Adrenal gland (tissue), 12 donors: Measurements from ENCODE around the gene CDH4. TPM values are rescaled to one million over a fixed set of nuclear protein-coding genes. Genes with fewer than 3 reads are reported as not detected.

Source experiments
- DNase-seq, 7 donors: peaks; one replicate each; pipeline ENCODE4 v3.0.0-alpha.2; 2019 to 2020
- H3K27ac ChIP-seq, 5 donors: fragments of 200-600 bp; sonication (generic) in 4 of 5; 1 replicate in 3 of 5; 2 replicates in 2 of 5; pipeline versions ENCODE4 v1.5.1 to v1.8.0; 2016 to 2020; ENCODE audit warnings: mild to moderate bottlenecking in 1 of 5
- H3K27me3 ChIP-seq: fragments of 200-600 bp; 2 replicates; pipeline ENCODE4 v1.8.0; 2021
- H3K36me3 ChIP-seq, 2 donors: fragments of 200-600 bp; replicated peaks in 1 of 2; 1 replicate in 1 of 2; 2 replicates in 1 of 2; pipeline versions ENCODE4 v1.5.1 to v1.8.0; 2018 to 2022
- H3K4me1 ChIP-seq, 2 donors: fragments of 200-600 bp; replicated peaks in 1 of 2; 1 replicate in 1 of 2; 2 replicates in 1 of 2; pipeline versions ENCODE4 v1.5.1 to v1.8.0; 2018 to 2021
- H3K4me3 ChIP-seq, 4 donors: fragments of 200-600 bp; sonication (generic) in 3 of 4; one replicate each; pipeline ENCODE4 v1.5.1; 2016 to 2018
- H3K9me3 ChIP-seq, 3 donors: fragments of 200-600 bp; sonication (generic) in 1 of 3; replicated peaks in 1 of 3; 1 replicate in 2 of 3; 2 replicates in 1 of 3; pipeline versions ENCODE4 v1.5.1 to v1.8.0; 2016 to 2021
- POLR2A ChIP-seq, 2 donors: fragments of 450-650 bp; IDR thresholded peaks; one replicate each; pipeline ENCODE4 v1.6.1; 2017; ENCODE audit warnings: antibody characterized with exemption in 2 of 2, mild to moderate bottlenecking in 2 of 2, moderate library complexity in 1 of 2
- WGBS, 4 donors: extraction: QIAGEN DNeasy Blood & Tissue Kit in 2 of 4; methylation state at CpG; one replicate each; pipeline versions ENCODE4 v1.1.5 to v1.1.7; 2013 to 2017; 5-methylcytosine and 5-hydroxymethylcytosine counted together
- intact Hi-C, 2 donors: fragments of 100-400 bp; cut with DNase I; formaldehyde crosslinking; loops; one replicate each; pipeline versions ENCODE4 v1.14.1 to v1.15.0; 2022 to 2023
- polyA plus RNA-seq, 3 donors: library from polyadenylated mRNA; stranded (reverse); fragments of 200-250 nt in 2 of 3; fragments of 350-450 nt in 1 of 3; fragmentation: Illumina TruSeq in 1 of 3; extraction: RNeasy Lipid Tissue Mini Kit (QIAGEN cat#74804) in 1 of 3; gene quantifications; one replicate each; pipeline ENCODE4 v1.2.3, GENCODE V29; 2013 to 2014
- total RNA-seq, 9 donors: library from RNA; depleted of rRNA in 4 of 9; stranded (reverse); fragments of >200 nt in 4 of 9; fragments of 120-200 nt in 1 of 9; fragmentation: NEBNext Ultra II Directional in 1 of 9; extraction: Animal tissue kit (Norgen Biotek cat#: 25700) in 1 of 9; gene quantifications; one replicate each; pipeline versions ENCODE4 v1.1.0 to v1.2.4, GENCODE V29; 2013 to 2023
- TF ChIP-seq, protein P1 (sequence below), 6 experiments: fragments of 450-650 bp in 4 of 6; fragments of 200-600 bp in 2 of 6; sonication (generic) in 1 of 6; IDR thresholded peaks; 1 replicate in 5 of 6; 2 replicates in 1 of 6; pipeline versions ENCODE4 v1.5.1 to v1.8.0; 2016 to 2021; ENCODE audit warnings: antibody characterized with exemption in 6 of 6, mild to moderate bottlenecking in 2 of 6, moderate library complexity in 1 of 6
- donor health status: healthy with polysubstance abuse.
- donor health status: Bipolar disorder and iron deficiency.
- donor health status: DM: yes; HTN: yes; CAD: no.
- donor health status: DM: no; HTN: no; CAD: no.
- donor health status: DM: no; HTN: no; CAD: no.
- donor health status: DM: yes; HTN: yes; CAD: no.

The CDH4 gene
- total and polyA plus RNA-seq, 12 donors, result 0.08 to 0.53 (median 0.20) TPM; not detected in 3

DNA sequence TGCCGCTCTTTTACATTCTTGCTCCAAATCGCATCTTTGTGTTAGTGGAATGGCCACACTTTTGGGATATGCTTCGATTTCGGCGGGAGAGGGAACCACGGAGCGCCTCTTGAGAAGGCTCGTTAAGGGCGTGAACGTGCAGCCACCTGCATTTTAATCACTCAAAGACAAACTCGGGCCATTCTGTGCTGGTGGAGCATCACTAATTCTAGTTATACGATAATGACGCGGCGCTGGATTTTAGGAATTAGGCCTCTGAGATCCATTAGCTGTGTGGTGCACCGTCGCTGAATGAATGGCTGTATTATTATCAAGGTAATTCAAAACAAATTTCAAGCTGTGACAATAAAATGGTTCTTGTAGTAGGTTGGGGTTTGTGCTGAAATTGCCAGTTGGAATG lies 305.6 kb downstream of the CDH4 start:
- no peak for TF ChIP-seq POLR2A (IDR thresholded peaks at IDR 0.05)
- TF ChIP-seq, protein P1, sequence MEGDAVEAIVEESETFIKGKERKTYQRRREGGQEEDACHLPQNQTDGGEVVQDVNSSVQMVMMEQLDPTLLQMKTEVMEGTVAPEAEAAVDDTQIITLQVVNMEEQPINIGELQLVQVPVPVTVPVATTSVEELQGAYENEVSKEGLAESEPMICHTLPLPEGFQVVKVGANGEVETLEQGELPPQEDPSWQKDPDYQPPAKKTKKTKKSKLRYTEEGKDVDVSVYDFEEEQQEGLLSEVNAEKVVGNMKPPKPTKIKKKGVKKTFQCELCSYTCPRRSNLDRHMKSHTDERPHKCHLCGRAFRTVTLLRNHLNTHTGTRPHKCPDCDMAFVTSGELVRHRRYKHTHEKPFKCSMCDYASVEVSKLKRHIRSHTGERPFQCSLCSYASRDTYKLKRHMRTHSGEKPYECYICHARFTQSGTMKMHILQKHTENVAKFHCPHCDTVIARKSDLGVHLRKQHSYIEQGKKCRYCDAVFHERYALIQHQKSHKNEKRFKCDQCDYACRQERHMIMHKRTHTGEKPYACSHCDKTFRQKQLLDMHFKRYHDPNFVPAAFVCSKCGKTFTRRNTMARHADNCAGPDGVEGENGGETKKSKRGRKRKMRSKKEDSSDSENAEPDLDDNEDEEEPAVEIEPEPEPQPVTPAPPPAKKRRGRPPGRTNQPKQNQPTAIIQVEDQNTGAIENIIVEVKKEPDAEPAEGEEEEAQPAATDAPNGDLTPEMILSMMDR (IDR thresholded peaks at IDR 0.05), result no peak
- Histone ChIP-seq H3K36me3 (no peaks in the 10 kb centered on the region), H3K9me3 (no peaks in the 10 kb centered on the region), H3K27me3 (no peaks in the 10 kb centered on the region), H3K4me3 (no peak overlapping the region), H3K27ac (no peak overlapping the region), H3K4me1 (no peaks in the 10 kb centered on the region)
- 85 to 90% (median 88%) methylated on average over 17 of the region's 17 CpGs for WGBS, 4 donors
- intact Hi-C loops, result no loop called here
- DNase-seq, result no peak

DNA sequence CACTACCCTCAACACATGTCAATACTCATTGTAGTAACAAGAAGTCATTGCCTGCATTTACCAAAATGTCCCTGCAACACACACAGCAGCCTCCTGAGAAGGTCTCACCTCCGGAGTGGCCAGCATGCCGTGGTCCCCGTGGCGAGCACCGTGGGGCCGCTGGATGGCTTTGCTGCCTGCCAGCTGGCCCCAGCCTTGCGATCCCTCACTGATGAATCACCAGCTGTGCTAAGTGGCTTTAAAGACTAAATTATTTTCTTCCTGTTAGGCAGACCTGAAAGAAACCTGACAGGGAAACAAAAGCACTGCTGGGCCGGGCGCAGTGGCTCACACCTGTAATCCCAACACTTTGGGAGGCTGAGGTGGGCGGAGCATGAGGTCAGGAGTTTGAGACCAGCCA lies 306.7 kb downstream of the CDH4 start:
- TF ChIP-seq POLR2A (IDR thresholded peaks at IDR 0.05), result no peak
- TF ChIP-seq, protein P1 (IDR thresholded peaks at IDR 0.05), result no peak
- Histone ChIP-seq H3K27me3 (no peaks in the 10 kb centered on the region), H3K36me3 (no peaks in the 10 kb centered on the region), H3K9me3 (no peaks in the 10 kb centered on the region), H3K27ac (no peak overlapping the region), H3K4me1 (no peaks in the 10 kb centered on the region), H3K4me3 (no peak overlapping the region)
- DNase-seq, result no peak
- WGBS, 4 donors, result 77 to 86% (median 82%) methylated on average over 7 to 10 of the region's 10 CpGs
- intact Hi-C loops, result no loop called here

DNA sequence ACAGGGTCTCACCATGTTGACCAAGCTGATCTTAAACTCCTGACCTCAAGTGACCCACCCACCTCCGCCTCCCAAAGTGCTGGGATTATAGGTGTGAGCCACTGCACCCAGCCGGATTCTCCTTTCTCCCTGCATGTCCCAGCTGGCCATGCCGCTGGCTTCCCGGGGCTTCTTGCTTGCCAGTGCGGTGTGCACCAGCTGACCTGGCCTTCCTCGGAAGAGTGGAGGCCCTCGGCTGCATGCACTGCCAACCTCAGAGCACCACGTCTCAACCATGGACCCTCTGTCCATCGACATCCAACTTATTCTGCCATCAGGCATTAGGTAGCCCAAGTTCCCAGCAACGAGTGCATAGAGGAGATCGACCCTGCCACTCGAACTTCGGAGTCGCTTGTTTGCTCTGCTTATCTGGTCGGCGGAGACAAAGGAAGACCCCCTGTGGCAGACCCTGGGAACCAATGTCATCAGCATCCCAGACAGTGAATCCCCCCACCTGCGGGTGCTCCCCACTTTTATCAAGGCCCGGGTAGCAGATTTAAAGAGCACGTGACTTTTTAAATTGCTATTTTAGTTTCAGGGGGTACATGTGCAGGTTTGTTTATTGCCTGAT lies 307.8 kb downstream of the CDH4 start:
- intact Hi-C loops, result no loop called here
- Histone ChIP-seq H3K27ac (no peak overlapping the region), H3K4me3 (no peak overlapping the region), H3K4me1 (no peaks in the 10 kb centered on the region), H3K9me3 (no peaks in the 10 kb centered on the region), H3K27me3 (no peaks in the 10 kb centered on the region), H3K36me3 (no peaks in the 10 kb centered on the region)
- 80 to 87% (median 84%) methylated on average over 10 to 19 of the region's 19 CpGs for WGBS, 4 donors
- TF ChIP-seq, protein P1 (IDR thresholded peaks at IDR 0.05), result no peak
- TF ChIP-seq POLR2A (IDR thresholded peaks at IDR 0.05), result no peak
- no peak for DNase-seq

DNA sequence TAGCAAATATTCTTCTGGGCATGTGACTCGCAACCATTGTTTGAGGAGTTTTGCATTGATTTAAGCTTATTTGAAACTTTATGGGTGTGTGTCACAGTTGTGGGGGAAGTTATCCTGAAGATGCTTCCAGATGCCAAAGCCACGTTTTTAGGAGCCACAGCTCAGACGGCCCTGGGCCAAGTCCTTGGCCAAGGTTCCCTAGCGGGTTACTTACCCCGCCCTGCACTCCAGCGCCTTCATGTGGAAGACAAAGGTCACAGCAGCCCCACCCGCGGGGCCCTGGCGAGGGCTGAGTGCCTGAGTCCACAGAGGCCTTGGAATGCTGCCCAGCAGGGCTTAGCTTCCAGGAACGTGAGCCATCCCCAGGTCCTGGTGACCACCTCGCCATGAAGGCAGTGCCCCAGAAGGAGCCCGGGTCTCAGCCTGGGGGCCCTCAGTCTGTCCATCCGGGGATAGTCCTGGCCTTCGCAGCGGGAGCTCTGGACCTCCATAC lies 308.3 kb downstream of the CDH4 start:
- WGBS, 4 donors, result 40 to 59% (median 55%) methylated on average over 6 to 15 of the region's 15 CpGs
- Histone ChIP-seq H3K4me1 (no peaks in the 10 kb centered on the region), H3K4me3 (no peak overlapping the region), H3K27ac (no peak overlapping the region), H3K27me3 (no peaks in the 10 kb centered on the region), H3K36me3 (no peaks in the 10 kb centered on the region), H3K9me3 (no peaks in the 10 kb centered on the region)
- DNase-seq, result no peak
- intact Hi-C loops, result no loop called here
- no peak for TF ChIP-seq POLR2A (IDR thresholded peaks at IDR 0.05)
- TF ChIP-seq, protein P1 (IDR thresholded peaks at IDR 0.05), result no peak
